BE2C (cell line): Measurements from ENCODE around the gene B4GALT2.
A peak's percentile ranks its signal among the peaks of the same experiment; 100 is the strongest.

Source experiments
- DNase-seq: peaks from one replicate; pipeline ENCODE4 v3.0.0-alpha.2; 2020
- H3K27me3 ChIP-seq: fragments of 250-450 bp; sonication (Bioruptor Pico); 2 replicates; pipeline ENCODE4 v1.5.1; 2020; ENCODE audit warnings: mild to moderate bottlenecking
- H3K36me3 ChIP-seq: fragments of 250-450 bp; sonication (Bioruptor Pico); 2 replicates; pipeline ENCODE4 v1.5.1; 2020; ENCODE audit warnings: mild to moderate bottlenecking
- H3K4me1 ChIP-seq: fragments of 250-450 bp; sonication (Bioruptor Pico); 2 replicates; pipeline ENCODE4 v1.5.1; 2020
- H3K4me3 ChIP-seq: 2 replicates; pipeline ENCODE4 v1.5.1; 2011; ENCODE audit warnings: low read depth, low read length
- H3K9me3 ChIP-seq: fragments of 250-450 bp; sonication (Bioruptor Pico); 2 replicates; pipeline ENCODE4 v1.5.1; 2020
- CTCF ChIP-seq: IDR thresholded peaks from 2 replicates; pipeline ENCODE4 v1.5.1; 2012; ENCODE audit warnings: mild to moderate bottlenecking, low read depth, low read length

The B4GALT2 gene

GRCh38 chr1:43965316-43965715 is 13.7 kb upstream of the B4GALT2 start:
- H3K4me1 ChIP-seq: no peaks in the 10 kb centered on the region
- no peaks in the 10 kb centered on the region for H3K27me3 ChIP-seq
- H3K36me3 ChIP-seq: no peaks in the 10 kb centered on the region
- H3K4me3 ChIP-seq: no peak overlapping the region
- H3K9me3 ChIP-seq: no peaks in the 10 kb centered on the region
- no peak for TF ChIP-seq CTCF
- DNase-seq: no peak

GRCh38 chr1:43968348-43968948 is 10.6 kb upstream of the B4GALT2 start:
- no peak overlapping the region for H3K4me3 ChIP-seq
- peaks cover 4% of the 10 kb centered on the region for H3K36me3 ChIP-seq
- no peaks in the 10 kb centered on the region for H3K4me1 ChIP-seq
- no peaks in the 10 kb centered on the region for H3K9me3 ChIP-seq
- no peak for DNase-seq
- no peak for TF ChIP-seq CTCF
- H3K27me3 ChIP-seq: no peaks in the 10 kb centered on the region

- Histone ChIP-seq H3K4me3 (peak overlapping the region; percentile 52), H3K4me1 (no peaks in the 10 kb centered on the region), H3K9me3 (no peaks in the 10 kb centered on the region), H3K36me3 (peaks cover 4% of the 10 kb centered on the region), H3K27me3 (no peaks in the 10 kb centered on the region)
- no peak for DNase-seq
- TF ChIP-seq CTCF: no peak
These were observed 9.6 kb upstream of the B4GALT2 start for GRCh38 chr1:43969416-43969745.

GRCh38 chr1:43969746-43970466 is 9.1 kb upstream of the B4GALT2 start, which contains the start of gene DPH2:
DPH2 (plus strand) TSS chr1:43970010; CDS start chr1:43970176, 166 bp downstream.
- Histone ChIP-seq H3K4me3 (peak within 1 kb of the TSS; percentile 88), H3K4me1 (no peaks in the 10 kb centered on the region), H3K9me3 (no peaks in the 10 kb centered on the region), H3K36me3 (peaks cover 4% of the 10 kb centered on the region), H3K27me3 (no peaks in the 10 kb centered on the region)
- peak; percentile 94 for DNase-seq
- no peak for TF ChIP-seq CTCF

GRCh38 chr1:43970502-43970901 is 8.5 kb upstream of the B4GALT2 start:
- no peaks in the 10 kb centered on the region for H3K9me3 ChIP-seq
- no peaks in the 10 kb centered on the region for H3K27me3 ChIP-seq
- H3K36me3 ChIP-seq: peaks cover 4% of the 10 kb centered on the region
- no peaks in the 10 kb centered on the region for H3K4me1 ChIP-seq
- H3K4me3 ChIP-seq: peak overlapping the region; percentile 88
- DNase-seq: no peak
- TF ChIP-seq CTCF: no peak

- no peak for TF ChIP-seq CTCF
- no peak for DNase-seq
- Histone ChIP-seq H3K27me3 (no peaks in the 10 kb centered on the region), H3K9me3 (no peaks in the 10 kb centered on the region), H3K4me3 (peak overlapping the region; percentile 88), H3K36me3 (peaks cover 4% of the 10 kb centered on the region), H3K4me1 (no peaks in the 10 kb centered on the region)
These were observed 8.1 kb upstream of the B4GALT2 start for GRCh38 chr1:43970911-43971310.
